ENCODE measurements around the gene SUPT5H.

GRCh38 chr19:39507715-39508364 is 62.5 kb downstream of the SUPT5H start:
- TF ChIP-seq POLR2A (IDR thresholded peaks at IDR 0.05; ENCODE audit: low read length) (no peak), GATA1 (IDR thresholded peaks at IDR 0.05; ENCODE audit: low read depth, low read length) (no peak)

Data from erythroblast (primary cell).